ENCODE measurements around the gene MACF1. TPM values are rescaled to one million over a fixed set of nuclear protein-coding genes. Genes with fewer than 3 reads are reported as not detected.

MACF1 gene
- total RNA-seq, 2 experiments from 2014 or later: 248 to 252 TPM

- ATAC-seq (ENCODE audit: poor library complexity) (no peak), DNase-seq (no peak)
- Mint-ChIP-seq H3K36me3 (ENCODE audit: low read depth) (peaks cover 5% of the 10 kb centered on the region), H3K4me1 (ENCODE audit: low read depth) (no peaks in the 10 kb centered on the region), H3K4me3 (no peak overlapping the region), H3K27me3 (no peaks in the 10 kb centered on the region), H3K9me3 (no peaks in the 10 kb centered on the region), H3K27ac (no peak overlapping the region)
- Histone ChIP-seq H3K27me3 (ENCODE audit: control insufficient read depth in 1 of 2, insufficient read depth in 2 of 2, low read length in 2 of 2) (no peaks in the 10 kb centered on the region), H3K36me3 (ENCODE audit: insufficient read depth, low read length) (peaks cover 4% of the 10 kb centered on the region), H3K4me3 (ENCODE audit: low read length) (no peak overlapping the region), H3K27ac (ENCODE audit: low read depth in 1 of 2, low read length in 2 of 2) (no peak overlapping the region), H3K4me1 (ENCODE audit: insufficient read depth, low read length) (peaks cover 7% of the 10 kb centered on the region), H3K9me3 (ENCODE audit: control insufficient read depth in 1 of 2, insufficient read depth in 1 of 2, low read length in 2 of 2) (no peaks in the 10 kb centered on the region)
- no peak for TF ChIP-seq CTCF (IDR thresholded peaks at IDR 0.05)
- intact Hi-C loops (cut with DNase I, micrococcal nuclease): no loop called here
- ChIA-PET POLR2A (no interaction called here), CTCF (no interaction called here)
These were observed 318.4 kb downstream of the MACF1 start for GRCh38 chr1:39522661-39523567.

- Mint-ChIP-seq H3K36me3 (ENCODE audit: low read depth) (peaks cover 12% of the 10 kb centered on the region), H3K4me1 (ENCODE audit: low read depth) (no peaks in the 10 kb centered on the region), H3K4me3 (no peak overlapping the region), H3K27me3 (no peaks in the 10 kb centered on the region), H3K27ac (no peak overlapping the region), H3K9me3 (no peaks in the 10 kb centered on the region)
- Histone ChIP-seq H3K4me1 (ENCODE audit: insufficient read depth, low read length) (peaks cover 7% of the 10 kb centered on the region), H3K27ac (ENCODE audit: low read depth in 1 of 2, low read length in 2 of 2) (no peak overlapping the region), H3K9me3 (ENCODE audit: control insufficient read depth in 1 of 2, insufficient read depth in 1 of 2, low read length in 2 of 2) (no peaks in the 10 kb centered on the region), H3K36me3 (ENCODE audit: insufficient read depth, low read length) (peaks cover 10% of the 10 kb centered on the region), H3K4me3 (ENCODE audit: low read length) (no peak overlapping the region), H3K27me3 (ENCODE audit: control insufficient read depth in 1 of 2, insufficient read depth in 2 of 2, low read length in 2 of 2) (no peaks in the 10 kb centered on the region)
- POLR2A ChIA-PET: no interaction called here
- TF ChIP-seq CTCF (IDR thresholded peaks at IDR 0.05): no peak
- intact Hi-C loops (cut with DNase I, micrococcal nuclease): no loop called here
- CTCF ChIA-PET: no interaction called here
- DNase-seq (no peak), ATAC-seq (ENCODE audit: poor library complexity) (no peak)
These were observed 319.7 kb downstream of the MACF1 start for GRCh38 chr1:39524171-39524570.

GRCh38 chr1:39524591-39525365 lies 320.3 kb downstream of the MACF1 start:
- peaks cover 10% of the 10 kb centered on the region for H3K36me3 ChIP-seq (ENCODE audit: insufficient read depth, low read length)
- POLR2A ChIA-PET: no interaction called here
- H3K4me1 Mint-ChIP-seq (ENCODE audit: low read depth): no peaks in the 10 kb centered on the region
- H3K27ac Mint-ChIP-seq: no peak overlapping the region
- no peak for ATAC-seq (ENCODE audit: poor library complexity)
- no peaks in the 10 kb centered on the region for H3K9me3 Mint-ChIP-seq
- H3K9me3 ChIP-seq (ENCODE audit: control insufficient read depth in 1 of 2, insufficient read depth in 1 of 2, low read length in 2 of 2): no peaks in the 10 kb centered on the region
- DNase-seq: no peak
- H3K4me3 Mint-ChIP-seq: no peak overlapping the region
- H3K36me3 Mint-ChIP-seq (ENCODE audit: low read depth): peaks cover 16% of the 10 kb centered on the region
- intact Hi-C loops (cut with DNase I, micrococcal nuclease): no loop called here
- H3K27me3 Mint-ChIP-seq: no peaks in the 10 kb centered on the region
- CTCF ChIA-PET: no interaction called here
- no peaks in the 10 kb centered on the region for H3K27me3 ChIP-seq (ENCODE audit: control insufficient read depth in 1 of 2, insufficient read depth in 2 of 2, low read length in 2 of 2)
- peaks cover 7% of the 10 kb centered on the region for H3K4me1 ChIP-seq (ENCODE audit: insufficient read depth, low read length)
- TF ChIP-seq CTCF (IDR thresholded peaks at IDR 0.05): no peak
- H3K4me3 ChIP-seq (ENCODE audit: low read length): no peak overlapping the region
- H3K27ac ChIP-seq (ENCODE audit: low read depth in 1 of 2, low read length in 2 of 2): no peak overlapping the region
